ENCODE measurements around the gene TAF5L.

DNA sequence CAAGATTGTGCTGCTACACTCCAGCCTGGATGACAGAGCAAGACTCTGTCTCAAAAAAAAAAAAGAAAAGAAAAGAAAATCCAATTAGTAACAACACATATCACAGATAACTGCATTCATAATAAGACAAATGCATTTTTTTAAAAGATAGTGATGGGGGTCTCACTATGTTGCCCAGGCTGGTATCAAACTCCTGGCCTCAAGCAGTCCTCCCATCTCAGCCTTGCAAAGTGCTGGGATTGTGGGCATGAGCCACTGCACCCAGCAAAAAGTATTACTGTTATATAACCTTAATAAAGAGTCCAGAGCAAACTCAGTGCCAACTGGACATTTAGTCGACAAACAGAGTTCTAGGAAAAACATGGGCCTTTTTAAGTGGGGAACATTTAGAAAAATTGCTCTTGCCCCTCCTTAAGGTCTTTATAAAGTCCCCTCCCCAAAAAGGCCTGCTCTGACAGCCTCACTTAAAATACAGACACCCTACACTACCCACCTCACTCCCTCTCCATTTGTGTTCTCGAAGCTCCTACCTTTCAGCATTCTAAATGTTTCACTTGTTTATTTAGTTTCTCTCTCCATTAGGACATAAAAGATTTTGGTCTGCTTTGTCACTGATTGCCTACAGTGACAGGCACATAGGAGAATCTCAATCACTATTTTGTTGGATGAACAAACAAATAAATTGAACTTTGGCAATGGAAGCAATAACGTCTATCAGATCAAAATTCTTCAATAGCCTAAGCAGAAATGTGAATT lies 74.9 kb downstream of the TAF5L start:
- TF ChIP-seq, protein P1, sequence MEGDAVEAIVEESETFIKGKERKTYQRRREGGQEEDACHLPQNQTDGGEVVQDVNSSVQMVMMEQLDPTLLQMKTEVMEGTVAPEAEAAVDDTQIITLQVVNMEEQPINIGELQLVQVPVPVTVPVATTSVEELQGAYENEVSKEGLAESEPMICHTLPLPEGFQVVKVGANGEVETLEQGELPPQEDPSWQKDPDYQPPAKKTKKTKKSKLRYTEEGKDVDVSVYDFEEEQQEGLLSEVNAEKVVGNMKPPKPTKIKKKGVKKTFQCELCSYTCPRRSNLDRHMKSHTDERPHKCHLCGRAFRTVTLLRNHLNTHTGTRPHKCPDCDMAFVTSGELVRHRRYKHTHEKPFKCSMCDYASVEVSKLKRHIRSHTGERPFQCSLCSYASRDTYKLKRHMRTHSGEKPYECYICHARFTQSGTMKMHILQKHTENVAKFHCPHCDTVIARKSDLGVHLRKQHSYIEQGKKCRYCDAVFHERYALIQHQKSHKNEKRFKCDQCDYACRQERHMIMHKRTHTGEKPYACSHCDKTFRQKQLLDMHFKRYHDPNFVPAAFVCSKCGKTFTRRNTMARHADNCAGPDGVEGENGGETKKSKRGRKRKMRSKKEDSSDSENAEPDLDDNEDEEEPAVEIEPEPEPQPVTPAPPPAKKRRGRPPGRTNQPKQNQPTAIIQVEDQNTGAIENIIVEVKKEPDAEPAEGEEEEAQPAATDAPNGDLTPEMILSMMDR (conservative IDR thresholded peaks at IDR 0.05; ENCODE audit: low read length) = no peak
- TF ChIP-seq EZH2phosphoT487 (IDR thresholded peaks at IDR 0.05; ENCODE audit: borderline replicate concordance, low read depth, low read length) = no peak
